LHCN-M2 (cell line): ENCODE measurements around the gene TAGLN2. TPM values are rescaled to one million over a fixed set of nuclear protein-coding genes. Genes with fewer than 3 reads are reported as not detected.

Source experiments
- DNase-seq: peaks from one replicate; pipeline ENCODE4 v3.0.0-alpha.2; 2012; ENCODE audit warnings: low read depth
- polyA plus RNA-seq: library from polyadenylated mRNA; unstranded; fragments of >200 nt; gene quantifications from one replicate; pipeline ENCODE4 v1.2.1, GENCODE V29; 2012; ENCODE audit warnings: missing spikeins
- total RNA-seq: library from RNA; depleted of rRNA; stranded (reverse); fragments of >200 nt; gene quantifications from 2 replicates; pipeline ENCODE4 v1.2.3, GENCODE V29; 2014; rRNA removed

TAGLN2 gene
- 294 and 366 TPM in 2 replicates for total RNA-seq
- polyA plus RNA-seq: 732 TPM

DNA sequence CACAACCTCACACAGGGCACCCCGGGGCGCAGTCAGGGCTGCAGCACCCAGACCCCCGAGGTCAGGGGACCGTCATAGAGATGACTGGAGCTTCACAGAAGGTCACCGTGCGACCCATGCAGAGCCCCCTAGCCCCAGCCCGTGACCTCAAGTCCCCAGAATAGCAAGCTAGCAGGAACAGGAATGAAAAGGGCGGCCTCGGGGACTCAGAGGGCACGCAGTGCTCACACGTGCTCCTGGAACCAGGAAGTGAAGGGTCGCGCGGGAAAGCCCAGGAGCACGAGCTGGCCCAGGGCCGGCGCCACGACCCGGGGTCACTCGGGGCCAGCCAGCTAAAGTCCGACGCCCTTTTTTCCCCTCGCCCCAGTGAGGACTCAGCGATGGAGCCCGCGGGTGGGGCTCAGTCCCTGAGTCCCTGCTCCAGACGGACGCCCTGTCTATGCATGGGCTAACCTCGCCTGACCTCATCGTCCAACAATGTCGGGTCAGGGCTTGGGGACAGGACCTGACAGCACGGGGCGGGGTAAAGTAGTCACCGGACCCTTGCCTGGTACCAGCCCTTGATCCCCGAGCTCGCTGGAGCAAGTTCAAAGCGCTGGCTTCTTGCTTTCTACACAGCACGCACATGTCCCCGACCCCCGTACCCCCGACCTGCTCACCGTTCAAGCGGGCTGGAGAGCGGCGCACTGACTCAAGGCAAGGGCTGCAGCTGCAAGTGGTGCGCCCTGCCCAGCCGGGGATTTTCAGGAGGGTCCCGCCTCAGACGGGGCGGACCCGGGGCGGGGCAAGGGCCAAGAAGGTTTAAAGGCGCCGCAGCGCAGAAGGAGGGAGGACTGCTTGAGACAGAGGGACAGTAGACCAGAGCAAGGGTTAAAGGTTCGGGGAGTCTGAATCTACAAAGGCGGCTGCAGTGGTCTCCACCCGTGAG lies at the start of gene TAGLN2:
Gene TAGLN2 (minus strand): TSS at position 717 of the 928 bp plus-strand sequence. CDS start 4,998 bp downstream, outside the sequence.
- peak; percentile 89 for DNase-seq

DNA sequence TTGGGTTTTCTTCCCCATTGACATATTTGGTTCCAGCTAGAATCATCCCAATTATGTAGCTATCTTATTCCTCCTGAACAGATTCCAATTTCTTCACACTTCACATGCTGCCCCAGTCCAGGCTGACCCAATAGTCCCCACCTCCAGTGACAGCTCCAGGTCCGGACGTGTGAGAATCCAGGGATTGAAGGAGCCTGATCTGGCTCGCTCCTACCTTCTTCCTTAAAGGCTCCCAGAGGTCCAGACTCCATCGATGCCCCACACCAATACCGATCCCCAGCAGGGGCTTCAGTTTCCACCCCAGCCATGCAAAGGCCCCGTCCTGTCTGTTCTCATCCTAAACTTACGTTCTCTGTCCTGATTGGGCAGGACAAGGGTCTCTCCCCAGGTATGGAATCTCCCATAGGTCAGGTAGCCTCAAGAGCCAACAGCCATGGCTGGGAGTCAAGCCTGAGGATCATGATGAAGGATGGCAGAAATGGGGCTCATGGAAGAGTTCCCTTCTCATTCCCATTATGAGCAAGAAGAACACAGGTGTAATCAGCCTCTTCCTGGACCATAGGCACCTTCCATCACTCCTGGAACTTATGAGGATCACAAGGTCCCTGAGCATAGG lies 49.2 kb upstream of the TAGLN2 start:
- no peak for DNase-seq

DNA sequence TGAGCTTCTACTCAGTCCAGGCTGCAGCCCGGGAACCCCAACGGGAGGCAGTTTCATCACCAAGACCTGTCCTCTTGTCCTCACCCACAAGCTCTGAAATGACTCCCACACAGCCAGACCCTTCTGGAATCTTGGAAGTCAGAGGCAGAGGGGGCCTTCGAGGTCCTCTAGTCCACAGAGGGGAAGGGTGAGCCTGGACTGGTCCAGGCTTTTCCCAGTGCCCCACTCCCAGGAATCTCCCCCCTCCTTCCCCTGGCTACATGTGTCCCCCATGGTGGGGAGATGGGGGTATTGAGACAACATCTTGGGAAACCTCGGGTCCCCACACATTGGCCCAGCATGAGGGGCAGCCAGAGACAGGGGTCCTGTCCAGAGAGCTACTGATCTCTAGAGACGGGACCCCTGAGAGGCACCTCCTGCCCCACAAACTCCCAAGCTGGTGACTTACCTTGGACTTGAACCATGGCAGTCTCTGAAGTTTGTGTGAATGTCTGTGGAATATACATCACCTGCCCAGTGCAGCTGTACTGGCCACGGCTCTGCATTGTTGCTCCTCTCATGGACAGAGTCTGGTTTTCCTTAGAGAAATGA lies 48.1 kb upstream of the TAGLN2 start:
- no peak for DNase-seq

DNA sequence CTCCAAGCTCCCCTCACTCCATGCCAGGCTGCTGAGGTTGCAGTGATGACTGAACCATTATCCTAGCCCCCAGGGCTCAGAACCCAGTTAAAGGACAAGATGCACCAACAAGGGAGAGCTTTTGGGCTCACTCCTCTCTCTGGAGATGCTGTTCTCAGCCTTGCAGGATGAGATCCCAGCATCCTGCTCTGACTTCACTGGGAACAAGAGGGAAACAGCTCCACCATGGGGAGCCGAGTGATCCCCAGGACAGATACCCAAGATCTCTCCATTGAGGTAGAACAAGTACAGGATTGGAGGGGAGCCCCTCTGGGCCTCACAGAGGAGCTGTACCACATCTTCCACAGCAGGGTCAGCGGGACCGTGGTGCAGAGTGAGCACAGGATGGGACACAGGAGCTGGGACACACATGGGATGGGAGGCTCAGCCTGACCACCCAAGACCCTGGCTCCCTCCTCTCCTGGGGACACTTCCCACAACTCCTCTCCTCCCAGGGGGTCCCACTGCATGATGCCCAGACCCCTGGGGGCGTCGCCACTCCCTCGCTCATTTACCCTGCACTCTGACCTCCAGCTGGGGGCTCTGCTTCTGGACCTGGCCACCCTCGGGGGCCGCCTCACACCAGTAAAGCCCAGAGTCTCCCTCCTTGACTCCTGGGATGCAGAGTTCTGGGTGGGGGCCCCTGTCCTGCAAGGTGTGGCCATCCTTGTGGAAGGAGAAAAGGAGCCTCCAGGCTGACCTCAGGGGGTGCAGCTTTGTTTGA lies 47.3 kb upstream of the TAGLN2 start:
- DNase-seq: no peak

DNA sequence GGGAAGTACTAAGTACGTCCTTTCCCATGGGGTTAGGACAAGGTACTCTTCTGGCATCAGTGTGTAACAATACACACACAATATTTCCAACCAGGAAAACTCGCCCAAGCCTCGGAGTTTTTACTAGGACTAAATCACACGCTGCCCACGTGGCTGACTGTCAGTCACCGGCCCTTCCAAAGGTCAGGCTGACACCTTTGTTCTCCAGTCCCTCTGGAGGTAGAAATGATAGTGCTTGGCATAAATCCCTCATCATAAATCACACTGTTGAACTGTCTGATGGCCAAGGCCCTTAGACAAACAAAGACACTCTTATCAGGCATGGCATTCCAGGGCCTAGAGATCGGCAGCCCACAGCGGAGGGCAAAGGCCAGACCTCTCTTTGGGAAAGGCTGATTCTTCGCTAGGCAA lies 45.6 kb upstream of the TAGLN2 start:
- DNase-seq: no peak

DNA sequence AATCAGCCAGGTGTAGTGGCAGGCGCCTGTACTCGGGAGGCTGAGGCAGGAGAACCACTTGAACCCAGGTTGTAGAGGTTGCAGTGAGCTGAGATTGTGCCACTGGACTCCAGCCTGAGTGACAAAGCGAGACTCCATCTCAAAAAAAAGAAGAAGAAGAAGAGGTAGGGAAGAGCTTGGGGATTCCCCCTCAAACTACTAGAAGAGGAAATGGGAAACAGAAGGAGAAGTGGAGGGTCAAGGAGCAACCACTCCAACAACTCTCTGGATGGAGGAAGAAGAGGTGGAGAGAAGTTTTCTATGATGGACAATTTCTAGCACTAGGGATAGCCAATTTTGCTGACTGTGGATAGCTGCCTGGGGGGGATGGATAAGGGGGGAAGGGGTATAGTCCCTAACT lies 43.6 kb upstream of the TAGLN2 start:
- no peak for DNase-seq

DNA sequence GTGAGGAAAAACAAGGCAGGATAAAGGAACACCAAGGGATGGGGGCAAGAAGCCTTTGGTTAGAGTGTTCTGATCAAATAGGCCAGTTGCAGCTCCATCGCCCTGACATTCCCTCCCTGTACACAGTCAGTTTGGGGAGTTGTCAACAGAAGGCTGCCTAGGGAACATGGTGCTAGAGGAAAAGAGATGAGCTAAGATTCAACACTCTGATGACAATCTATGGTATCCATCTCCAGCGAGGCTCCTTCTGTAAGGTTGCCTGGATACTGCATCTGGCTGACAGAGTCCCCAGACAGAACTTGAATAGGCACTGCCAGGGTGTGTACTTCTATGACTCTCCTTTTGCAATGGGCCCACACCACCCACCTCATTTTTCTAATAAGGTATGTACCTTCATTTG lies 40.0 kb upstream of the TAGLN2 start:
- no peak for DNase-seq

DNA sequence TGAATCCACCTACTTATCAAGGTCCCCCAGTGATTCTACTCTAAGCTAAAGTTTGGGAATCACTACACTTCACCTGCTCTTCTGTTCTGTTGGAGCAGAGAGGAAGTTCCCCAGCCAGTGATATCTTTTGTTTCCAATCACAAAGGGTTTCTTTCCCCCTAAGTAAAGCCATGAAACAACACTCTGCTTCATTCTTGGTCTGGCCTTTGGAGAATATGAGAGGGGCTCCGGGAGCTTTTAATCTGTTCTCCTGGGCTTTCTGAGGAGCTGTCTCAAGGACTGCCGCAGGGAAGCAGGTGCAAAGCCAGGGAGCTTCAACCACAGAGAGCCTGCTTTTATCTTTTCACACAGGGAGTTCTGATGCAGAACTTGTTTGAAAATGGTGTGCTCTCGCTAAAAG lies 38.8 kb upstream of the TAGLN2 start:
- DNase-seq: no peak

DNA sequence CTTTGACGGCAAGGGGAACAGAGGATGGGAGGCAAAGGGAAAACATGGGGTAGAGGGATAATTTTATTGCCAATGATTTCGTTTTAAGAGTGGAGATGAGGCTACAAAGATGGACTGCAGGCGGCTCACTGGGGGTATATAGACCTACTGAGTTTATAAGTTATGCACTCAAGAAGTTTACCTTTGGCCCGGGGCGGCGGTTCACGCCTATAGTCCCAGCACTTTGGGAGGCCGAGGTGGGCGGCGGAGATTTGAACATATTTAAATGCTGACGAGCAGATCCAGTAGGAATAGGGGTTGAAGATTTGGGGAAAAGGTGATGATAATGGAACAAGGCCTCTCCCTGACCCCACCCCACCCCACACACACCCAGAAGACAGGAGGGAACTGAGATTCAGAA lies 36.9 kb upstream of the TAGLN2 start:
- no peak for DNase-seq

DNA sequence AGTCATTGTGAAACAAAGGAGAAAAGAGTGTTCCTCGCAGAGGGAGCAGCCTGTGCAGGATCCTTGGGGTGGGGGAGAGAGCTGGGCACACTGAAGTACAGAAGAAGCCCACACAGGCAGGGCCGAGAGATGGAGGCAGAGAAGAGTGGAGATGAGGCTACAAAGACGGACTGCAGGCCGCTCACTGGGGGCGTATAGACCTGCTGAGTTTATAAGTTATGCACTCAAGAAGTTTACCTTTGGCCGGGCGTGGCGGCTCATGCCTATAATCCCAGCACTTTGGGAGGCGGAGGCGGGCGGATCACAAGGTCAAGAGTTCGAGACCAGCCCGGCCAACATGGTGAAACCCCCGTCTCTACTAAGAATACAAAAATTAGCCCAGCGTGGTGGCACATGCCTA lies 36.3 kb upstream of the TAGLN2 start:
- no peak for DNase-seq

DNA sequence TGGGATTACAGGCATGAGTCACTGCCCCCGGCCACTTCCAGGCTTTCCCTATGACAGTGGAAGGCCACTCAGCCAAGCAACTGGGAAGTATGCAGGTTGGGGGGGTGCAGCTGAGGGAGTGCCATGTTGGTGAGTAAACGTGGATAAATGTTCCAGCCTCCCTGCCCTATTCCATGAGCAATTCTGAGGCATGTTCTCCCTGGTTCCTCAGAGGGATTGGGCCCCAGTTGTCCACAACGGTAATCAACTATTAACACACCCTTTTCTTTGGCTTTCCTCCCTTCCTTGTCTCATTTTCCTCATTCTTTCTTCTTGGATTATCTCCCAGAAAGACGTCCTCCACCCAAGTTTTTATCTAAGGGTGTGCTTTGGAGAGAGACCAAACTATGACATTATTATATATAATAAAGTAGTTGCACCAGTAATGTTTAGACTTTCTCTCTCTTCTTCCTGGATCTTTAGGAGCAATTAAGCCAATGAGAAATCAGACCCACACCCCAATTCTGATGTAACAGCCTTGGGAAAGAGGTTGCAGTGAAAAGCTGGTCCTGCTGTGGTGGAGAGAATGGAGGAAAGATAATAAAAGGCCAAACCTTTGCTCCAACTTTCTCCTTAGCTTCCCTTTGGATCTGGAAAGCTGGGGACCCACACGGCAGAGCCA lies 35.5 kb upstream of the TAGLN2 start:
- peak; percentile 53 for DNase-seq

DNA sequence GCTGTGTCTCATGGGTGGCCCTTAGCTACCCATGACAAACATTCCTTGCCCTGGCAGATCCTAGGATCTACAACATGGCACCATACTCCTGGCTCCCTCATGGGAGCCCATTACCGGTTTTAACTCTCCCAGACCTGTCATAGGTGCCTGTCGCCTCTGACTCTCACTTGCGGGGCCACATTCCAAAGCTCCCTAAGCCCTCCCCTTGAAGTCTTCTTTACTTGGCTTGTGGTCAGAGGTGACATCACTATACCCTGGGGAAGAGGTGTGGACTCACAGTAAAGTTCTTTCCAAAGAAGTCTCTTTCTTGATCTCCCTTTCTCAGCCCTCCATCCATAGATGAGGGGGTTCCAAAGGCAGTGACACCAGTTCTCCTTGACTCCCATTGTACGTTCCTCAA lies 34.1 kb upstream of the TAGLN2 start:
- no peak for DNase-seq

DNA sequence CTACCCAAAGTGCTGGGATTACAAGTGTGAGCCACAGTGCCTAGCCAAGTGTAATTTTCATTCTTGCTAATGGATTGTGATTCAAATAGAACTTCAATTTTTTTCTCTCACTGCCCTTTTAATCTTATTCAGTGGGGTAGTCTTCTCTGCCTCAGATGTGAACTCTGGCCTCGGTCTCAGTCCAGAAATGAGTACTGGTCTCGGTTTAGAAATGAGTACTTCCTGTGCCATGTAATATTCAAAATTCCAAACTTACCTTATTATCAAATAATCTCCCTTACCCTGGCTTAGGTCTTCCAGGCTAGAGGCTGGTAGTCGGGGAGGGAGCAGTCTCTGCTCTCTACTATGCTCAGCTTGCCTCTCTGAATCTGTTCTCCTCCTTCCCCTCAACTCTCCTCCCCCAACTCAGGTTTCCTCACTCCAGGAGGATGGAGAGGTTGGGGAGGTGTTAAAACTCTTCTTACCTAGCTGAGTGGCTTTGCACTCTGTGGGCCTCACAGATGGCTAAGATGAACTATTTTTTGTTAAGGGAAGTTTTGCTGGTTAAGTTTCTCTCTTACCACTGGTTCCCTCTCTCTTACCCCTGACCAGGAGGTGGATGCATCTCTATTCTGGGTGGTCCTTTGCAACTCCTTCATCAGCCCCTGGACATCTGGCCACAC lies 33.5 kb upstream of the TAGLN2 start:
- DNase-seq: no peak

DNA sequence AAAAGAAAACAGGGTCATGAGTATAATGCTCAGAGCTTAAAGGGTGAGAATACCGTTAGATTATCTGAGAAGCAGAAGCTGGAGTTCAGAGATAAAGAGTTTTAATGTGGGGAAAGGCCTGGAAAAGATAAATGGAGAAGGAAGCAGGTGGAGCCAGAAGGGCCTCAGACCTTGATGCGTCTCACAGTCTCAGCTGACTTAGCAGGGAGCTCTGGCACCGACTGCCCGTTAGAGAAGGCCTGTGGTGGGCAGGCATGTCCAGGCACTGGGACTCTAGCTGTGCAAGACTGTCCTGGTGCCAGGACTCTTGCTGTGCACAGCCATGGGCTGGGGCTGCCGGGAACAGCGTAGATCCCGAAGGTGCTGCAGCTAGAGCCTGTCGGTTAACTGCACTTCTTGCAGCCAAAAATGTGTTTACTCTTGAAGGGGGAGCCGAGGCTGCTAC lies 32.5 kb upstream of the TAGLN2 start:
- DNase-seq: no peak

DNA sequence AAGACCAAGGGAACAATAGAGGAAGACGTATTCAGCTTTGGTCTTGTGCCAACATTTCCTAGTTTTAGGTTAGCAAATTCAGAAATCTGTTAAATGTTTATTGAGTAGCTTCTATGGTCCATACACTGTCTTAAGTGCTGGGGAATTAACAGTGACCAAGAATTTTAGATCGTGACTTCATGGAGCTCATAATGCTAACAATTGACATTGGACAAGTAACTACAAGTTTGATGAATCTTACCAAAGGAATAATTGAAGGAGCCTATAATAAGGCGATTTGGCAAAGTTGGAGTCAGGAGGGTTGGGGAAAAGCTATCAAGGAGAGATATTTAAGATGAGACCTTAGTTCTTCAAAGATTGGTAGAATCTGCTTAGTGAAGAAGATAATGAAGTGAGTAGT lies 30.1 kb upstream of the TAGLN2 start:
- no peak for DNase-seq

DNA sequence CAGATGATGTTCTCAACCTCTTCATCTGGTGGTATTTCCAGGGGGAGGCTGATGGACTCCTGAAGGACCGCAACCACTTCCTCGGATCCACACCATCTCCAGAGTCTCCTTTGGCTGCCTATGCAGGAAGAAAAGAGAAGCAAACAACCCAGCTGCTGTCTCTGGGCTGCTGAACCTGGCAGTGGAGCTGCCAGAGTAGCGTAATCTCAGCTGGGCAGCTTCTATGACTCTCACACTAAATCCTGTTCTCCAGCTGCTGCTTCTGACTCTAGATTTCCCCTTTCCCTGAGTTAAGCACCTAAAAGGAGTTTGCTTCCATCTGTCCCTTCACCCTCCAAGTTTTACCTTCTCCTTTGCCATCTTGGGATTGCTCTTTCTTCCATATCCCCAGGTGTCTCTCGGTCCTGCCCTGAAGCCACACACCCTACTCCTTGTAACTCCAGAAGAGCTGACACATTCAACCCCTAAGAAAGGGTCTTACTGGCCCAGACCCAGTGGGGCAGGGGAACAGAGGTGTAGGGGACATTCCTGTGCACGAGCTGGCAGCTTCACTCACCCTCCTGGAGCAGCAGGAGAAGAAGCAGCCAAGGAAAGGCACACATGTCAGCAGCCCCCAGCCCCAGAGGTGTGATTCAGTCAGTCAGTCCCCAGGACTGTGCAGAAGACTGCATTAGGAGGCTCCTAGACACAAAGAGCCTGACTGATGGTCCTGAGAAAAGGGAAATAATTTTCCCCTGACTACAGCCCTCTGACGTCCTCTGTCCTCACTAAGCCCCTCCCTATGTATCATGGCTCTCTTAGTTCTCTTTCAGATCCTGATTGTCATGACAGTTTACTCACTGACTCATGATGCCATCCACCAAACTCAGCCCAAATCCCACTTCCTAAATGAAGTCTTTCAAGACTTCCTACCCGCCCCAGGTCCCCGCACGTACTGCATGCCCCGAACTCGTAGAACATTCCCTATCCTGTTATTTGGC lies 28.5 kb upstream of the TAGLN2 start, which contains the start of gene SLAMF9:
Gene SLAMF9 (minus strand): TSS at position 702 of the 980 bp plus-strand sequence. CDS start 100 bp downstream, at position 602.
- no peak for DNase-seq

DNA sequence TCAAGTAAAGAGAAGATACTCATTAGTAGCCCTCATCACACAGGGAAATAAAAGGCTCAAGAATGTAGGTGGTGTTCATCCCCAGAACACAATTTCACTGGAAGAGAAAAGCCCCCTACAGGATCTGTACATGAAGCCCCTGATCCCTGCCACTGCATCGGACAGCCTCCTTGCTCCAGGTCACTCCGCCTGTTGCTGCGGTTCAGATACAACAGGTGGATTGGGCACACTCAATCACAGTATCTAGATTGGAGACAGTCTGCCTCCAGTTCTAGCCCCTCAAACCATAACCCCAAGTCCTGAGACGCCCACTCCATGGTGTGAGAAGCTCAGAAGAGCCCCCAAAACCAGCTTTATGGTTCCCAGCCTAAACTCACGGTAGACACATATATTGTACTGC lies 27.6 kb upstream of the TAGLN2 start:
- no peak for DNase-seq

DNA sequence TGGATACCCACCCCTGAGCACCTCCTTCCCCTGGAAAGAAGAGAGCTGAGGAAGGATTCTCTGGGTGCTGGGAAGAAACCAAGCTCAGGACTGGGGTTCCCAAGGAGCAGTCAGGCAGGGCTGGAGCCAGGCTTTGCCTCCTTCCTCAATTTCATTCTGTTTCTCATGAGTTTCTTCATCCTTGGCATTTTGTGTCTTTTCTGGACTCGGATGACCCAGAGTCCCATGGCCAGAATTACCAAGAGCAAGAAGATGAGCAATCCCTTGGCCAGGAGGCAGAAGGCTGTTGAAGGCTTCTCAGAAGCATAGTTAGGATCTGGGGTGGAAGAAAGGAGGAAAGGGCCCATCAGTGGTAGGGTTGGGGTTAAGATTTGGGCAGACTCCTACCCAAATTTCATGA lies 26.2 kb upstream of the TAGLN2 start:
- DNase-seq: no peak

DNA sequence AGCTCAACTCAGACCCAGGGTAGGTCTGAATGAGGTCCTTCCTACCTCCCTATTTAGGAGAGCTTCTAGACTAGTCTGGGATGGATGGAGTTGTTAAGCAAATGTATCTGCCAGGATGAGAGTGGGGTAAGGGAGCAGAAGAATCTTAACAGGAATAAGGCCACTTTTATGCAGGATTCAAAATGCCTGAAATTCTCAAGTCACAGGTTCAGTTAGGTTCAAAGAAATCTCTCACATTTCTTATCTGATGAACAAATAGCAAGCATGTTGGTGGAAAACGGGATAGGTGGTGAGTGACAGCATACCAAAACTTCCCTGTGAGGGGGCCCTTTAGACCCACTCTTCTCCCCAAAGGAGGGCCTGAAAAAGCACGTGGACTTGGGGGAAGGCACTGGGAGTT lies 25.7 kb upstream of the TAGLN2 start:
- DNase-seq: no peak
